Keratinocyte (primary cell): ENCODE results near the gene CYTIP.

ENCODE experiments used
- CTCF ChIP-seq, 3 experiments: IDR thresholded peaks in 1 of 3; conservative IDR thresholded peaks in 1 of 3; optimal IDR thresholded peaks in 1 of 3; 2 replicates in 2 of 3; 3 replicates in 1 of 3; pipeline versions ENCODE3 to v1.5.1; 2011; ENCODE audit warnings: low read length in 3 of 3, mild to moderate bottlenecking in 3 of 3, moderate library complexity in 2 of 3, control low read depth in 1 of 3, inconsistent platforms in 1 of 3; ENCODE audit not compliant: insufficient read depth in 2 of 3; ENCODE audit errors: extremely low read depth in 1 of 3
- EZH2 ChIP-seq: IDR thresholded peaks from one replicate; pipeline ENCODE4 v1.6.1; 2012; ENCODE audit warnings: inconsistent platforms, mild to moderate bottlenecking, low read length, moderate library complexity

- TF ChIP-seq CTCF (optimal IDR thresholded peaks at IDR 0.05 in 1 of 3, IDR thresholded peaks at IDR 0.05 in 1 of 3, conservative IDR thresholded peaks at IDR 0.05 in 1 of 3; ENCODE audit: extremely low read depth in 1 of 3, insufficient read depth in 2 of 3, low read length in 3 of 3): no peak
- no peak for TF ChIP-seq EZH2
These were observed 32.1 kb downstream of the CYTIP start for GRCh38 chr2:157411624-157412336.
